ENCODE results near the gene PAX9. TPM values are rescaled to one million over a fixed set of nuclear protein-coding genes. Genes with fewer than 3 reads are reported as not detected.

The PAX9 gene
- total RNA-seq (not detected), polyA plus RNA-seq (not detected), total RNA-seq (0 to 0.08 (median 0) reads per million in 6 experiments)

DNA sequence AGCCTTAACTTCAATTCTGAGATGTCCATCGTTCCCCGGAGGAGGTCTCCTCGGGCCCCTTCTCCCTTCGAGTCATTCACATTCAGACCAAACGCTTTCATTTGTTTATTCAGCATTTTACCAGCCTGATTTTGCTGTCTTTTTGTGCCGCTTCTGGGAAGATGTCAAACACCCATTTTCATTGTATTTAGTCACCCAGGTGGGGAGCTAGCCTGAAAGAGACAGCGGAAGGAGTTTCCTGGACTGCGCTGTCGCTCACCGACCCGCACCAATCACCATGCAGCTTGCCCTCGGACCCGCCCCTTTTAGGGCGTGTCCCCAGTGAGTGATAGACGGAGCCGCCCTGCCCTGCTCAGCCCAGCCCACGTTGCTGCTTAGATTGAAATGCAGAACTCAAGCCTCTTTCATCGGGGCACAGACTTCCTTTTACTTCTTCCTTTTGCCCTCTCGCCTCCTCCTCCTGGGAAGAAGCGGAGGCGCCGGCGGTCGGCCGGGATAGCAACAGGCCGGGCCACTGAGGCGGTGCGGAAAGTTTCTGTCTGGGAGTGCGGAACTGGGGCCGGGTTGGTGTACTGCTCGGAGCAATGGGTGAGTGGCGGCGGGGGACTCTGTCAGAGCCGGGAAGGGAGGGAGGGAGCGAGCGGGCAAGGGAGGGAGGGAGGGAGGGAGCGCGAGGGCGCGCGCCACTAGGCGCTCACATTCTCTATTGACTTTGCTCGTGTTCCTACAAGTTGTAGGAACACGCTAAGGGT is at the start of gene PAX9:
PAX9 (plus strand) TSS at position 355 of the 752 bp plus-strand sequence; CDS start at position 585, 230 bp downstream.
- H3K4me3 Mint-ChIP-seq, result peak within 1 kb of the TSS; percentile 26 to 74 (median 56)
- H3K36me3 Mint-ChIP-seq, result peaks cover 8 to 19% (median 8%) of the 10 kb centered on the region in 3 donors
- H3K27ac Mint-ChIP-seq, result peak within 1 kb of the TSS in 2 of 10 donors; percentile 53 to 60
- POLR2A ChIA-PET, result no interaction called here
- peaks cover 0 to 23% (median 2%) of the 10 kb centered on the region in 9 donors for H3K9me3 Mint-ChIP-seq
- H3K27me3 Mint-ChIP-seq, result peaks cover 53 to 94% (median 70%) of the 10 kb centered on the region in 5 donors
- peaks cover 17 to 80% (median 48%) of the 10 kb centered on the region in 4 donors for H3K4me1 Mint-ChIP-seq
- DNase-seq (peak in 2 of 10 donors; percentile 20 to 28), ATAC-seq (peak; percentile 39 to 62)

GRCh38 chr14:36617824-36618223 is 43.8 kb upstream of the PAX9 start:
- POLR2A ChIA-PET, result no interaction called here
- H3K9me3 Mint-ChIP-seq, result peaks cover 0 to 23% (median 5%) of the 10 kb centered on the region in 9 donors
- ATAC-seq, result no peak
- DNase-seq, result no peak
- no peak overlapping the region for H3K4me3 Mint-ChIP-seq
- H3K27ac Mint-ChIP-seq, result no peak overlapping the region
- peaks cover 0 to 13% (median 3%) of the 10 kb centered on the region in 5 donors for H3K27me3 Mint-ChIP-seq
- no peaks in the 10 kb centered on the region for H3K4me1 Mint-ChIP-seq
- H3K36me3 Mint-ChIP-seq, result peaks cover 0 to 17% (median 0%) of the 10 kb centered on the region in 3 donors

DNA sequence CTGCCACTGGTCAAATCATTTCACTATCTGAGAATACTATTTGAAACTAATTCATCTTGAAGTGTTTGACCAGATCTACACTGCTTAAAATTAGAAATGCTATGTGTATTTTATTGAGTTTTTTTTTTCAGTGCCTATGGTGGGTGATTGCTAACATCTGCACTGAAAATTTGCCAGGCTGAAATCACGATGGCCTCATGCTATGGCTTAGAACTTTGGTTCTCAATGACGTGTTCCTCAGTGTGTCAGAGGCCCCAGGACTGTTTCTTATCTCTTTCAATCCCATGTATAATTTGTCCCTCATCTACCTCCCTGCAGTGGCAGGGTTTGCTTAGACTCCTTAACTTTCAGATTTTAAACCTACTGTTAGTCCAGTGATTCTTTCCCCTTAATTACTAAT is 43.0 kb upstream of the PAX9 start:
- peaks cover 0 to 13% (median 3%) of the 10 kb centered on the region in 5 donors for H3K27me3 Mint-ChIP-seq
- H3K36me3 Mint-ChIP-seq, result peaks cover 0 to 22% (median 0%) of the 10 kb centered on the region in 3 donors
- H3K4me3 Mint-ChIP-seq, result no peak overlapping the region
- ATAC-seq, result no peak
- H3K4me1 Mint-ChIP-seq, result no peaks in the 10 kb centered on the region
- H3K9me3 Mint-ChIP-seq, result peaks cover 0 to 18% (median 6%) of the 10 kb centered on the region in 9 donors
- DNase-seq, result no peak
- no peak overlapping the region for H3K27ac Mint-ChIP-seq
- POLR2A ChIA-PET, result no interaction called here

DNA sequence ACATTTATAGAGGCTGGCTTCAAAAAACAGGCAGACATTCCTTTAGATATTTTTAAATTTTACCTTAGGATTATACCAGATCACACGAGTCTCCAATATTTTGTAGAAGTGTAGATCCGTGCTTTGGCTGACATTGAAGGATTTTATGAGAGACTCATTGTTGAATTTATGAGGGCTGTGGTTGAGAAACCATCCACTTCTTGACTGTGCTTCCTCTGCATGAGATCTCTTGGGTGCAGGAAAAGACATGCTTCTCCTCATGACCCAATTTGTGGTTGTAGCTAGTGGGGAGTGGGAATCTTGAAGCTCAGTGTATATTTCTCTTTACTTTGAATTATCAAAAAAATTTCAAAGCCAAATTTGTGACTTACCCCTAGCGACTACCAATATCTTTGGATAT is 42.5 kb upstream of the PAX9 start:
- H3K27me3 Mint-ChIP-seq, result peaks cover 0 to 14% (median 0%) of the 10 kb centered on the region in 5 donors
- ATAC-seq, result no peak
- no peaks in the 10 kb centered on the region for H3K4me1 Mint-ChIP-seq
- H3K4me3 Mint-ChIP-seq, result no peak overlapping the region
- DNase-seq, result no peak
- POLR2A ChIA-PET, result no interaction called here
- peaks cover 0 to 16% (median 6%) of the 10 kb centered on the region in 9 donors for H3K9me3 Mint-ChIP-seq
- H3K27ac Mint-ChIP-seq, result no peak overlapping the region
- H3K36me3 Mint-ChIP-seq, result peaks cover 0 to 22% (median 0%) of the 10 kb centered on the region in 3 donors

DNA sequence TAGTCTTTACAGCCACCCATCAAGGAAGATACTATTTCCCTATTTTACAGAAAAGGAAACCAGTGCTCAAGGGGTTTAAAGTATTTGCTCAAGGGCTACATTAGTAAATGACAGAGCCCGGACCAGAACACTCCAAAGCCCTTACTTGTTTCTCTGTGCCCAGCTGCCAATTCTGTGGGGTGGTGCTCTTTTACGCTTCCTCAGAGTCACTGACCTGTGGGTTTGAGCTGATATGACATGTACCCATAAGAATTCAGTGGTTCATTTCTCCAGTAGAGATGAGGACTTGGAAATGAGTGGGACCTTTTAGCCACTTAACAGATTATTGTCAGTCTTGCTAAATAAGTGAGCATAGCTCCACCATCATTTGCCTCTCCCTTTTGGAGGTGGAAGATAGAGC is 41.8 kb upstream of the PAX9 start:
- peaks cover 0 to 22% (median 0%) of the 10 kb centered on the region in 3 donors for H3K36me3 Mint-ChIP-seq
- no peak for ATAC-seq
- POLR2A ChIA-PET, result no interaction called here

DNA sequence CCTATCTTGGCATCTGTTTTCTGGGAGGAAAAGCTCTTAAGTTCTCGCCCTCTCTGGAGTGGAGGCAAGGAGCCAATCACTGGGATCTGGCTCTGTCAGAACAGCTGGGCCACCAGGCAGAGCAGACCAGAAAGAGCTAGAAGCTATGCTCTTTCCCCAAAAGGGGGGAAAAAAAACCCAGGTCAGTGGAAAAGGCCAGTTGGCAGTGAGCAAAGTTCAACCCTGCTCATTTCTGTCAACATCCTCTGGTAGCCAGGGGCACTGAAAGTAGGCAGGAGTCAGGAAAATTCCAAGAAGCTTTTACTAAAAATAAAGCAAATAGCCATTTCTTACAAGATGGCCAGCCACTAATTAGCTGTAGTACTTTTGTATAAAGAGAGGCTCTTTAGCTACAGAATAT is 36.6 kb upstream of the PAX9 start:
- no peak for ATAC-seq
- Mint-ChIP-seq H3K27me3 (peaks cover 11 to 35% (median 16%) of the 10 kb centered on the region in 5 donors), H3K27ac (no peak overlapping the region), H3K4me1 (peaks cover 0 to 2% (median 0%) of the 10 kb centered on the region in 4 donors), H3K36me3 (peaks cover 0 to 24% (median 0%) of the 10 kb centered on the region in 3 donors), H3K4me3 (no peak overlapping the region), H3K9me3 (peaks cover 0 to 16% (median 6%) of the 10 kb centered on the region in 9 donors)
- DNase-seq, result no peak
- POLR2A ChIA-PET, result no interaction called here

More for the DNA sequence above, 41.8 kb upstream of the PAX9 start:
- Mint-ChIP-seq H3K9me3 (peaks cover 0 to 16% (median 6%) of the 10 kb centered on the region in 9 donors), H3K27ac (no peak overlapping the region), H3K27me3 (peaks cover 0 to 18% (median 0%) of the 10 kb centered on the region in 5 donors), H3K4me3 (no peak overlapping the region), H3K4me1 (no peaks in the 10 kb centered on the region)
- no peak for DNase-seq

- peaks cover 0 to 21% (median 0%) of the 10 kb centered on the region in 3 donors for H3K36me3 Mint-ChIP-seq
- DNase-seq (no peak), ATAC-seq (no peak)
- H3K27ac Mint-ChIP-seq, result no peak overlapping the region
- H3K4me3 Mint-ChIP-seq, result no peak overlapping the region
- H3K27me3 Mint-ChIP-seq, result peaks cover 13 to 35% (median 16%) of the 10 kb centered on the region in 5 donors
- POLR2A ChIA-PET, result no interaction called here
- peaks cover 0 to 16% (median 5%) of the 10 kb centered on the region in 9 donors for H3K9me3 Mint-ChIP-seq
- H3K4me1 Mint-ChIP-seq, result peaks cover 0 to 2% (median 0%) of the 10 kb centered on the region in 4 donors
These were observed 36.2 kb upstream of the PAX9 start for GRCh38 chr14:36625436-36625835.

DNA sequence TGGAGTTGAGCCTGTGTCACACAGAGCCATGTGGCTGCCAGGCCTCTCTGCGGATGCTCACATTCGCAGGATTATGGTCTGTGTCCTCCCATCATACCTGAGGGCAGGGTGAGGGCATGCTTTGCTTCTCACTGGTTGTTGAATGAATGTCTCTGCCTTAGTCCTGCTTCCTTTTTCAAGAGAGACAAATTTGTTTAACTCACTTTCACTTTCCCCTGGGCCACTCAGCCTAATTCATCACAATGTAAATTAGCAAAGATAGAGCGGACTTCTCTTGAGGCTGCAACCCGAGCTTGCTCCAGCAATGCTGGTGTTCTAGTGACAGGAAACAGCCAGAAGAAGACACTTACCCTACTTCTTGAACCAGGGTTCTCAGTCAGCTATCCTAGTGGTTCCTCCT is 35.5 kb upstream of the PAX9 start:
- Mint-ChIP-seq H3K27me3 (peaks cover 13 to 37% (median 20%) of the 10 kb centered on the region in 5 donors), H3K4me1 (peaks cover 0 to 2% (median 0%) of the 10 kb centered on the region in 4 donors), H3K36me3 (peaks cover 0 to 18% (median 0%) of the 10 kb centered on the region in 3 donors), H3K27ac (no peak overlapping the region), H3K4me3 (no peak overlapping the region), H3K9me3 (peaks cover 0 to 10% (median 9%) of the 10 kb centered on the region in 9 donors)
- DNase-seq (no peak), ATAC-seq (no peak)
- POLR2A ChIA-PET, result no interaction called here

GRCh38 chr14:36627981-36628380 is 33.7 kb upstream of the PAX9 start:
- Mint-ChIP-seq H3K9me3 (peaks cover 0 to 10% (median 3%) of the 10 kb centered on the region in 9 donors), H3K36me3 (peaks cover 0 to 8% (median 0%) of the 10 kb centered on the region in 3 donors), H3K4me3 (no peak overlapping the region), H3K27ac (no peak overlapping the region), H3K27me3 (peaks cover 14 to 41% (median 23%) of the 10 kb centered on the region in 5 donors), H3K4me1 (peaks cover 0 to 2% (median 0%) of the 10 kb centered on the region in 4 donors)
- POLR2A ChIA-PET, result no interaction called here
- DNase-seq, result no peak
- no peak for ATAC-seq

- DNase-seq (no peak), ATAC-seq (no peak)
- Mint-ChIP-seq H3K4me3 (no peak overlapping the region), H3K4me1 (peaks cover 0 to 2% (median 0%) of the 10 kb centered on the region in 4 donors), H3K27me3 (peaks cover 6 to 17% (median 10%) of the 10 kb centered on the region in 5 donors), H3K9me3 (peaks cover 1 to 22% (median 9%) of the 10 kb centered on the region in 9 donors), H3K27ac (no peak overlapping the region), H3K36me3 (peaks cover 0 to 6% (median 0%) of the 10 kb centered on the region in 3 donors)
- POLR2A ChIA-PET, result no interaction called here
These were observed 28.1 kb upstream of the PAX9 start for GRCh38 chr14:36633580-36633979.

GRCh38 chr14:36646664-36647416 is 14.8 kb upstream of the PAX9 start:
- peaks cover 0 to 5% (median 0%) of the 10 kb centered on the region in 9 donors for H3K9me3 Mint-ChIP-seq
- ATAC-seq, result no peak
- peak overlapping the region in 1 of 10 donors; percentile 45 for H3K4me3 Mint-ChIP-seq
- POLR2A ChIA-PET, result no interaction called here
- H3K4me1 Mint-ChIP-seq, result peaks cover 4 to 9% (median 6%) of the 10 kb centered on the region in 4 donors
- H3K36me3 Mint-ChIP-seq, result peaks cover 0 to 6% (median 5%) of the 10 kb centered on the region in 3 donors
- no peak for DNase-seq
- H3K27me3 Mint-ChIP-seq, result peaks cover 33 to 72% (median 49%) of the 10 kb centered on the region in 5 donors
- H3K27ac Mint-ChIP-seq, result no peak overlapping the region

GRCh38 chr14:36647417-36647823 is 14.2 kb upstream of the PAX9 start:
- Mint-ChIP-seq H3K9me3 (peaks cover 0 to 5% (median 0%) of the 10 kb centered on the region in 9 donors), H3K27ac (no peak overlapping the region), H3K36me3 (peaks cover 0 to 6% (median 5%) of the 10 kb centered on the region in 3 donors), H3K27me3 (peaks cover 37 to 78% (median 49%) of the 10 kb centered on the region in 5 donors), H3K4me1 (peaks cover 4 to 9% (median 6%) of the 10 kb centered on the region in 4 donors), H3K4me3 (no peak overlapping the region)
- DNase-seq, result no peak
- POLR2A ChIA-PET, result no interaction called here
- ATAC-seq, result no peak
